ENCODE results near the gene COPE. TPM values are rescaled to one million over a fixed set of nuclear protein-coding genes. Genes with fewer than 3 reads are reported as not detected.

Gene COPE
- total RNA-seq, 1 donor, result 179 TPM

GRCh38 chr19:18863843-18864362 is 55.3 kb downstream of the COPE start:
- no peak for DNase-seq (ENCODE audit: insufficient read length, low spot score, missing footprints)
- Histone ChIP-seq H3K4me2 (ENCODE audit: insufficient read depth, low read length) (no peak overlapping the region), H3K4me3 (ENCODE audit: insufficient read depth, low read length) (no peak overlapping the region), H2AFZ (ENCODE audit: low read length) (no peak overlapping the region), H3K36me3 (ENCODE audit: insufficient read depth, low read length) (peaks cover 88% of the 10 kb centered on the region), H3K9me3 (ENCODE audit: low read depth, low read length) (no peaks in the 10 kb centered on the region), H3K4me1 (ENCODE audit: insufficient read depth, low read length) (no peaks in the 10 kb centered on the region), H3K79me2 (ENCODE audit: insufficient read depth, low read length) (peaks cover 17% of the 10 kb centered on the region), H3K27ac (ENCODE audit: low read depth, low read length) (no peak overlapping the region), H4K20me1 (ENCODE audit: insufficient read depth, low read length) (peaks cover 43% of the 10 kb centered on the region), H3K27me3 (ENCODE audit: insufficient read depth, low read length) (no peaks in the 10 kb centered on the region)
- no peak for TF ChIP-seq CTCF (IDR thresholded peaks at IDR 0.05; ENCODE audit: extremely low read depth, low read depth, low read length)

GRCh38 chr19:18862976-18863842 is 56.0 kb downstream of the COPE start:
- Histone ChIP-seq H3K36me3 (ENCODE audit: insufficient read depth, low read length) (peaks cover 92% of the 10 kb centered on the region), H3K27me3 (ENCODE audit: insufficient read depth, low read length) (no peaks in the 10 kb centered on the region), H3K27ac (ENCODE audit: low read depth, low read length) (no peak overlapping the region), H3K4me2 (ENCODE audit: insufficient read depth, low read length) (no peak overlapping the region), H4K20me1 (ENCODE audit: insufficient read depth, low read length) (peaks cover 47% of the 10 kb centered on the region), H2AFZ (ENCODE audit: low read length) (no peak overlapping the region), H3K4me1 (ENCODE audit: insufficient read depth, low read length) (no peaks in the 10 kb centered on the region), H3K9me3 (ENCODE audit: low read depth, low read length) (no peaks in the 10 kb centered on the region), H3K4me3 (ENCODE audit: insufficient read depth, low read length) (no peak overlapping the region), H3K79me2 (ENCODE audit: insufficient read depth, low read length) (peaks cover 22% of the 10 kb centered on the region)
- DNase-seq (ENCODE audit: insufficient read length, low spot score, missing footprints), result no peak
- TF ChIP-seq CTCF (IDR thresholded peaks at IDR 0.05; ENCODE audit: extremely low read depth, low read depth, low read length), result no peak

- DNase-seq (ENCODE audit: insufficient read length, low spot score, missing footprints), result no peak
- Histone ChIP-seq H4K20me1 (ENCODE audit: insufficient read depth, low read length) (peaks cover 40% of the 10 kb centered on the region), H3K36me3 (ENCODE audit: insufficient read depth, low read length) (peaks cover 92% of the 10 kb centered on the region), H3K4me1 (ENCODE audit: insufficient read depth, low read length) (no peaks in the 10 kb centered on the region), H3K9me3 (ENCODE audit: low read depth, low read length) (no peaks in the 10 kb centered on the region), H3K79me2 (ENCODE audit: insufficient read depth, low read length) (peaks cover 24% of the 10 kb centered on the region), H3K4me3 (ENCODE audit: insufficient read depth, low read length) (no peak overlapping the region), H2AFZ (ENCODE audit: low read length) (no peak overlapping the region), H3K27me3 (ENCODE audit: insufficient read depth, low read length) (no peaks in the 10 kb centered on the region), H3K4me2 (ENCODE audit: insufficient read depth, low read length) (no peak overlapping the region), H3K27ac (ENCODE audit: low read depth, low read length) (no peak overlapping the region)
- no peak for TF ChIP-seq CTCF (IDR thresholded peaks at IDR 0.05; ENCODE audit: extremely low read depth, low read depth, low read length)
Measured at GRCh38 chr19:18861917-18862316, 57.3 kb downstream of the COPE start.

GRCh38 chr19:18861235-18861634 is 58.0 kb downstream of the COPE start:
- no peak for DNase-seq (ENCODE audit: insufficient read length, low spot score, missing footprints)
- no peaks in the 10 kb centered on the region for H3K27me3 ChIP-seq (ENCODE audit: insufficient read depth, low read length)
- H4K20me1 ChIP-seq (ENCODE audit: insufficient read depth, low read length), result peaks cover 44% of the 10 kb centered on the region
- H3K9me3 ChIP-seq (ENCODE audit: low read depth, low read length), result no peaks in the 10 kb centered on the region
- H3K36me3 ChIP-seq (ENCODE audit: insufficient read depth, low read length), result peaks cover 96% of the 10 kb centered on the region
- no peak overlapping the region for H3K4me3 ChIP-seq (ENCODE audit: insufficient read depth, low read length)
- no peak for TF ChIP-seq CTCF (IDR thresholded peaks at IDR 0.05; ENCODE audit: extremely low read depth, low read depth, low read length)
- H3K4me1 ChIP-seq (ENCODE audit: insufficient read depth, low read length), result no peaks in the 10 kb centered on the region
- H3K4me2 ChIP-seq (ENCODE audit: insufficient read depth, low read length), result no peak overlapping the region
- H3K79me2 ChIP-seq (ENCODE audit: insufficient read depth, low read length), result peaks cover 29% of the 10 kb centered on the region
- H2AFZ ChIP-seq (ENCODE audit: low read length), result no peak overlapping the region
- H3K27ac ChIP-seq (ENCODE audit: low read depth, low read length), result no peak overlapping the region

Measured in osteoblast (primary cell).